T1000 (cell line): ENCODE data around the gene SLX1A.
"Not testable (repeated sequence)": the region's sequence is repeated elsewhere in the genome, so short reads cannot be mapped to it uniquely, and the experiment has no call there.

Experiments used
- DNase-seq: peaks from one replicate; lab custom pipeline; 2025; ENCODE audit warnings: mixed read lengths; lab: John Stamatoyannopoulos, UW

SLX1A gene

DNA sequence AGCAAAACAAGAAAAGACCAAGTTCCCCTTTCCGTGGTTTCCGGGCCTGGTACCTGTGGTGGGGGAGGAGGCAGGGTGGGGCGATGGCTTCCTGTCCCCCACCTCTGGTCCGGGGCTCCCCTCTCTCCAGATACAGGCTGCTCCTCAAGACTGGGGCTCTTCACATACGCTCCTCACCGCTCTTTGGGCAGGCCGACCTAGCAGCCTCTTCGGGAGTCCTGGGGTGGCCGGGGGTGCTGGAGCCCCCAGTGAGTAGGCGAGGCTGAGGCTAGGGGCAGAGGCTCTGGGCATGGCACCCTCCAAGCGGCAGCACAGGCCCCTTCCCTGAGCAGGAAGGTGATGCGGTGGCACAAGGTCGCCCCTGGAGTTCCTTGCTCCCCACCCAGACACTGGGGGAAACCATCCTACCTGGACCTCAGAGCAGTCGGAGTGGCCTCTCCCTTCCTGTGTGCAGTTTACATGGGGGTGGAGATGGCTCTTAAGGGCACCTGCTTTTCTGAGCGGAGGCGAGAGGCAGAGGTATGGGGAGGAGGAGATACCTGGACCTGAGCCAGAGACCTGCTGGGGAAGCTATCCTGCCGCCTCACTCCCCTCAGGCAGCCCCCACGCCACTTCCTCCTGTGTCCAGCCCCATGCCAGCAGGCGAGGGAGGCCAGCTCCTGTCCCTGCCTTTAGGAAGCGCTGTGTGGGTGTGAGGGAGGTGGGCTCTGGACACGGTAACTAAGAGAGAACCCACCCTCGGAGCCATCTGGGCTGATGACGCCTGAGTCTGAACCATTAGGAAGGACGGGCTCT is 9.4 kb upstream of the SLX1A start:
- DNase-seq, result no peak

DNA sequence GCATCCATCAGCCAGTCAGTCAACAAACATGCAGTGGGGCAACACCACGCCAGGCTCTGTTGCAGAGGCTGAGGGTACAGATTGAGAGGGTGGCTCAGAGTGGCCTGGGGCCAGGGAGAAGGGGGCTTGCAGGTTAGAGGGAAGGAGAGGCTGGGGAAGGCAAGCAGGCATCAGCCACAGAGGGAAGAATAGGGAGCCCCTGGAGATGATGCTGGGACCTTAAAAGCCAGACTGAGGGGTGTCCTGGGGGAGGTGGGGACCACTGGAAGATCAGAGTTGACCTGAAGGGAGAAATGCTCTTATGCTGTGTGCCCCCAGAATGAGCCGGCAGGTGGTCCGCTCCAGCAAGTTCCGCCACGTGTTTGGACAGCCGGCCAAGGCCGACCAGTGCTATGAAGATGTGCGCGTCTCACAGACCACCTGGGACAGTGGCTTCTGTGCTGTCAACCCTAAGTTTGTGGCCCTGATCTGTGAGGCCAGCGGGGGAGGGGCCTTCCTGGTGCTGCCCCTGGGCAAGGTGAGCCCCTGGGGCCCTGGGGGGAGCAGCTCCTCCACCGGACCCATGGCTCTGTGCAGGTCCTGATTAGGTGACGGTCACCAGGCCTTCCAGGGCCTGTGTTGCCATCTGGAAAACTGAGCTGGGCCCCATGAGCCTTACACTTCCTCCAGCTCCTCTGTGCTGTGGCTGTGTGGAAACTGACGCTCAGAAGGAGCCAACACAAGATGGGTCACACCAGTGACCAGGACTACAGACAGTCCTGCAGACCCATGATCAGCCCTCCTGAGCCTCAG is 8.6 kb upstream of the SLX1A start:
- no peak for DNase-seq

DNA sequence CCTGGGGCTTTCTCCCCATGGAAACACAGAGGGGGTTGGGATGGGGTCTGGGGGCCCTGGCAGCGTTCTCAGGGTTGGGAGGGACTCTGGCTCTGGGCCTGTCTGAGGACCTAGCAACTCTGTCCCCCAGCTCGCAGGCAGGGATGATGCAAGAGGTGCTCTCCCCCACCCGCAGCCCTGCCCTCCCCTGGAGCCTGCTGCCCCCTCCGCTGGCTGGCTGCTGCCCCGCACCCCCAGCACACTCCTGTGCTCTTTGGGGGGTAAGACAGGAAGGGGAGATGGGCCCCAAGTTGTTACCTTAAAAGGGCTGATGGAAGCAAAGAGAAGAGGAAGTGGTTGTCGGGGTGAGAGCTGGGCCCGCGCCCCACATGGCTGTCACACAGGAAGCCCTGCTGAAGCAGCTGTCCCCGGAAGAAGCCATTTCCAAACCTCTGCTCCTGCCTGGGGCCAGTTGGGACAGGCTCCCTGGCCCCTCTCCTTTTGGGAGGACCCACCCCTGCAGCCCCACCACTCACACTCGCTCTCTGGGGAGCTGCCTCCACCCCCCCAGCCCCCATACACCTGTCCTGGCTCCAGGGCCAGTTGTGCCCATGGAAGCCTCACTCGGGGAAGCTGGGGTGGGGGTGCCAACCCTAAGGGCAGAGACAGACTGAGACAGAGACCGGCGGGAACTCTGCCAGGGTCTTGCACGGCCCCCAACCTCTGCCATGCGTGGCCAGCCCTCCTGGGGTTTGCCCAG is 7.8 kb upstream of the SLX1A start:
- DNase-seq, result no peak

DNA sequence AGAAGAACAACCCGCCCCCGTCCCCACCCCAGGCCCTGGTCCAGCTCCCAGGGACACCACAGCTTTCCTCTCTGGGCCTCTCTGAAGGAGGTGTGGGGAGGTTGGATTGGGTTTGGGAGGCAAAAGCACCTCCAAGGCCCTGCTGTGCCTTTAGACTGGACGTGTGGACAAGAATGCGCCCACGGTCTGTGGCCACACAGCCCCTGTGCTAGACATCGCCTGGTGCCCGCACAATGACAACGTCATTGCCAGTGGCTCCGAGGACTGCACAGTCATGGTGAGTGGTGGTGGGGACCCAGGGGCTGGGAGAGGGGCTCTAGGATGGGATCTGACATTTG is 7.3 kb upstream of the SLX1A start:
- no peak for DNase-seq

DNA sequence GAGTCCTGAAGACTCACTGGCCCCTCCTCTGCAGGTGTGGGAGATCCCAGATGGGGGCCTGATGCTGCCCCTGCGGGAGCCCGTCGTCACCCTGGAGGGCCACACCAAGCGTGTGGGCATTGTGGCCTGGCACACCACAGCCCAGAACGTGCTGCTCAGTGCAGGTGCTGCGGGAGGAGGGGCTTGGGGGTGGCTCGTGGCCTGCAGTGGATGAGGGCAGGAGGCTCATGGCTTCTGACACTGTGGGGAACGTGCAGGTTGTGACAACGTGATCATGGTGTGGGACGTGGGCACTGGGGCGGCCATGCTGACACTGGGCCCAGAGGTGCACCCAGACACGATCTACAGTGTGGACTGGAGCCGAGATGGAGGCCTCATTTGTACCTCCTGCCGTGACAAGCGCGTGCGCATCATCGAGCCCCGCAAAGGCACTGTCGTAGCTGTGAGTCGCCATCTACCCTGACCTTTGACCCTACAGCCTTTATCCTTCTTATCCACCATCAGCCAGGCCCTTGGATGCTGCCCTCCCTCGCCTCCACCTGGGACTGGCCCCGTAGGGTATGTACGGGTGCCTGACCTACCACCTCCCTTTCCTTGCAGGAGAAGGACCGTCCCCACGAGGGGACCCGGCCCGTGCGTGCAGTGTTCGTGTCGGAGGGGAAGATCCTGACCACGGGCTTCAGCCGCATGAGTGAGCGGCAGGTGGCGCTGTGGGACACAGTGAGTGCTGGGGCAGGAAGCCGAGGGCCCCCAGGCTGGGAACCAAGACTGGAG is 6.7 kb upstream of the SLX1A start:
- no peak for DNase-seq

DNA sequence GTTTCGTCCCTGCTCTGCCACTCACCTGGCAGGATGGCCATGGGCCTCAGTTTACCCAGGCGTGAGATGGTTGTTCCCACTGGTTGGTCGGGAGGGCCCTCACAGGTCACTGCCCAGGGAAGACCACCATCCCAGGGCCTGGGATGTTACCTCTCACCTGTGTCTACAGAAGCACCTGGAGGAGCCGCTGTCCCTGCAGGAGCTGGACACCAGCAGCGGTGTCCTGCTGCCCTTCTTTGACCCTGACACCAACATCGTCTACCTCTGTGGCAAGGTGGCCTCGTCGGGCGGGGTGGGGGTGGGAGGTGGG is 6.2 kb upstream of the SLX1A start:
- DNase-seq, result no peak

DNA sequence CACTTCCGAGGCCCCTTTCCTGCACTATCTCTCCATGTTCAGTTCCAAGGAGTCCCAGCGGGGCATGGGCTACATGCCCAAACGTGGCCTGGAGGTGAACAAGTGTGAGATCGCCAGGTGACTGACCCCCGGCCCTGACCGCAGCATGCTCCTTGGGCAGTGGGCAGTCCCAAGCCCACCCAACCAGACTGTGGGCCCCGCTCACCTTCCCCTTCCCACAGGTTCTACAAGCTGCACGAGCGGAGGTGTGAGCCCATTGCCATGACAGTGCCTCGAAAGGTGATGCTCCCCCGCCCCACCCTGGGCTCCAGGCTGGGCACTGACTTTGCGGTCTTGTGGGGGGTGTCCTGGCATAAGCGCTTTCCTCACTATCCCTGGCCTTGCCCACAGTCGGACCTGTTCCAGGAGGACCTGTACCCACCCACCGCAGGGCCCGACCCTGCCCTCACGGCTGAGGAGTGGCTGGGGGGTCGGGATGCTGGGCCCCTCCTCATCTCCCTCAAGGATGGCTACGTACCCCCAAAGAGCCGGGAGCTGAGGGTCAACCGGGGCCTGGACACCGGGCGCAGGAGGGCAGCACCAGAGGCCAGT is 5.6 kb upstream of the SLX1A start:
- DNase-seq, result no peak

DNA sequence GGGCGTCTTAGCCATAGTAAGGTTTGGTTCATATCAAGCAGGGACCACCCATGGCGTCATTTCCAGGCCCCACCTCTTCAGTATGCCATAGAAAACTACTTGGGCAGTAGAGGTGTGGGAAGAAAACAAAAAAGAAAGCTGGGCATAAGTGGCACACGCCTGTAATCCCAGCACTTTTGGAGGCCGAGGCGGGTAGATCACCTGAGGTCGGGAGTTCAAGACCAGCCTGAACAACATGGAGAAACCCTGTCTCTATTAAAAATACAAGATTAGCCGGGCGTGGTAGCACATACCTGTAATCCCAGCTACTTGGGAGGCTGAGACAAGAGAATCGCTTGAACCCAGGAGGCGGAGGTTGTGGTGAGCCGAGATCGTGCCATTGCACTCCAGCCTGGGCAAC is 2.5 kb upstream of the SLX1A start:
- not testable (repeated sequence) for DNase-seq

DNA sequence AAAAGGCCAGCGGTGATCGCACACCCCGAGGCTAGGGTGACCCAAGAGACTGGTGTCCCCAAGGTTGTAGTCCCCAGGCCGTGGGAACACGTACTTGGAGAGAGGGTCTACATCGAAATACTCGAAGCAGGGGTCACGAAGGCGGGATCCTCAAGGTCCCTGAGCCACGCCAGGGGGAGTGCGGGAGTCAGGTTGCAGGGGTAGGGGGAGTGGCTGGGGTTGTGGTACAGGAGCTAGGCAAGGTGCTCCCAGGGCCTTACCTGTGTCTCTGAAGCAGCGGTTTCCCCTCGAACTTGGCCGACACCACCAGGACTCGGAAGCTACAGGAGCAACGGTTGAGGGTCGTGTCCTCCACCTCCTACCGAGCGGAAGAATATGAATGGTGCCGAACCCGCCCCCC is 577 bp upstream of the SLX1A start:
- not testable (repeated sequence) for DNase-seq

DNA sequence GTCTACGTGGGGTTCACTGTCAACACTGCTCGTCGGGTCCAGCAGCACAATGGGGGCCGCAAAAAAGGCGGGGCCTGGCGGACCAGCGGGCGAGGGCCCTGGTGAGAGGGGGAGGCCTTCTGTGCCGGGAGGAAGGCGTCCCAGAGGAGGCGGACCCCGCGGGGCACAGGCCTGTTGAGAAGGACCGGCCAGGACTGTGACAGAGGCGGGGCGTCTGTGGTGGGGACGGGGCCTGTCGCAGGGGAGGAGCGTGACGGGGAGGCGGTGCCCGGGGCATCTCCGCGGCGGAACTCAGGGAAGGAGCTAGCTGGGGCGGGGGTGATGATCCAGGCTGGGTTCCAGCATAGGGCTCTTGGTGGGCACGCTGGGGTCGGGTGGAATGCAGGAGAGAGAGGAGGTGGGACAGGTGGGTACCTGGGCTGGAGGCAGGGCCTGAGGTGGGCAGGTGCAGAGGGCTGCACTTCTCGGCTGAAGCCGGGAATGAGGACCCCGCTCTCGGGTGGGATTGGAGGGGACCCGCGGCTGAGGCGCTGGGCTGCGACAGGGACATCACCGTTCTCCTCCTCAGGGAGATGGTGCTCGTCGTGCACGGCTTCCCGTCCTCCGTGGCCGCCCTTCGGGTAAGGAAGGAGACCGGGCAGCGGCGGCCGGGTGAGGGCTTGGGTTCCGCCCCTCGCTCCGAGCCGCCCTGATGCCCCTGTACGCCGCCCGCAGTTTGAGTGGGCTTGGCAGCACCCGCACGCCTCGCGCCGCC is 674 bp downstream of the SLX1A start:
- DNase-seq, result not testable (repeated sequence)

DNA sequence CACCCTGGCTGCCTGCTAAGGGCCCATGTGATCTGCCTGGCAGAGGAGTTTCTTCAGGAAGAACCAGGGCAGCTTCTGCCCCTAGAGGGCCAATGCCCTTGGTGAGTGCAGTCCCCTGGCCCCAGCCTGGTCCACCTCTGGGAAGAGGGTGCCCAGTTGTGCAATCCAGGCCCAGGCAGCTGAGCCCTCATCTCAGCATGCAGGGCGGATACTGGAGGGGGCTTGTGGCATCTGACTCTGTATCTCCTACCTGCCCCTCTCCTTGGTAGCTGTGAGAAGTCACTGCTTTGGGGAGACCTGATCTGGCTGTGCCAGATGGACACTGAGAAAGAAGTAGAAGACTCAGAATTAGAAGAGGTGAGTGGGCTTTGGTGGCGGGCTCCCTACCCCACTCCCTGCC is 3.3 kb downstream of the SLX1A start:
- not testable (repeated sequence) for DNase-seq

DNA sequence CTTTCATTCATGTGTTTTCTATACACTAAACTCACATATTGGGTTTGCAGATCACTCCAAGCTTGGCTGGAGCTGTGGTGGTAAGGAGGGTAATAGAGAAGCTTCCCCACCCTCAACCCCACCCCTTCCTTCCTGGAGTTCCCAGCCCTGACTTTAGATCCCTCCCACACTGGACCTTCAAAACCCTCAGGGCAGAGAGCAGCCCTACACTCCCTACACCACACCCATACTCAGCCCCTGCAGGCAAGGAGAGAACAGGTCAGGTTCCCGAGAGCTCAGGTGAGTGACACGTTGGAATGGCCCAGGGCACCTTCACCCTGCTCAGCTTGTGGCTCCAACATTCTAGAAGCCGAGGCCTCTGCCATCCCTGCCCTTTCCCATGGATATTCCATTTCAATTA is 5.4 kb downstream of the SLX1A start, which contains the start of gene SULT1A3:
TSS of gene SULT1A3 (plus strand) at position 207 of the 400 bp plus-strand sequence. CDS start 1,474 bp downstream, outside the sequence.
- not testable (repeated sequence) for DNase-seq

DNA sequence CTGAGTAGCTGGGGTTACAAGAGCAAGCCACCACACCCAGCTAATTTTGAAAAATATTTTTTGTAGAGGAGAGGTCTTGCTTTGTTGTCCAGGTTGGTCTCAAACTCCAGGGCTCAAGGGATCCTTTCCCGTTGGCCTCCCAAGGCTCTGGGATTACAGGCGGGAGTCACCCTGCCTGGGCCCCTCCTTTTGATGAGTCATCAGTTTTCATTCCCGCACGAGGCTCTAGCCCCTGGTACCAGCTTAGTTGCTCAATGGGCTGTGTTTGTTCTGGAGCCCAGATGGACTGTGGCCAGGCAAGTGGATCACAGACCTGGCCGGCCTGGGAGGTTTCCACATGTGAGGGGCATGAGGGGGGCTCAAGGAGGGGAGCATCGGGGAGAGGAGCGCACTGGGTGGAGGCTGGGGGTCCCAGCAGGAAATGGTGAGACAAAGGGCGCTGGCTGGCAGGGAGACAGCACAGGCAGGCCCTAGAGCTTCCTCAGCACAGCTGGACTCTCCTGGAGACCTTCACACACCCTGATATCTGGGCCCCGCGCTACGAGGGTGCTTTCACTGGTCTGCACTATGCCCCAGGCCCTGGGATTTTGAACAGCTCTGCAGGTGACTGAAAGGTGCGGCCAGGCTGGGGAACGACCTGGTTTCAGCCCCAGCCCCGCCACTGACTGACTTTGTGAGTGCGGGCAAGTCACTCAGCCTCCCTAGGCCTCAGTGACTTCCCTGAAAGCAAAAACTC is 6.1 kb downstream of the SLX1A start:
- DNase-seq, result not testable (repeated sequence)

DNA sequence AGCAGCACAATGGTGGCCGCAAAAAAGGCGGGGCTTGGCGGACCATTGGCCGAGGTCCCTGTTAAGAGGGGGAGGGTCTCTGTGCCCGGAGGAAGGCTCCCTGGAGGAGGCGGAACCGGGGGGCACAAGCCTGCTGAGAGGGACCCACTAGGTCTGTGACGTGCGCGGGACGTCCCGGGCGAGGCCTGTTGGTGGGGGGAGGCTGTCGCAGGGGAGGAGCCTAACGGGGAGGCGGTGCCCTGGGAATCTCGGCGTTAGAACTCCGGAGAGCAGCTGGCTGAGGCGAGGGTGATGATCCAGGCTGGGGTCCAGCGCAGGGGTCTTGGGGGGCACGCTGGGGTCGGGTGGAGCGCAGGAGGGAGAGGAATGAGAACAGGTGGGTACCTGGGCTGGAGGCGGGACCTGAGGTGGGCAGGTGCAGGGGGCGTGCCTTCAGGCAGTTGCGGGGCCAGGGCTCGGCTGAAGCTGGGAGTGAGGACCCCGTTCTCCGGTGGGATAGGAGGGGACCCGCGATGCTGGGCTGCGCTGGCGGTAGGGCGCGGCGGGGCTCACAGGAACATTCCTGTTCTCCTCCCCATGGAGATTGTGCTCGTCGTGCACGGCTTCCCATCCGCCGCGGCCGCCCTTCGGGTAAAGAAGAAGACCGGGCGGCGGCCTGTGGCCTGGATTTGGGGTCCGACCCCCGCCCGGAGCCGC is 12.0 kb downstream of the SLX1A start:
- DNase-seq, result not testable (repeated sequence)

DNA sequence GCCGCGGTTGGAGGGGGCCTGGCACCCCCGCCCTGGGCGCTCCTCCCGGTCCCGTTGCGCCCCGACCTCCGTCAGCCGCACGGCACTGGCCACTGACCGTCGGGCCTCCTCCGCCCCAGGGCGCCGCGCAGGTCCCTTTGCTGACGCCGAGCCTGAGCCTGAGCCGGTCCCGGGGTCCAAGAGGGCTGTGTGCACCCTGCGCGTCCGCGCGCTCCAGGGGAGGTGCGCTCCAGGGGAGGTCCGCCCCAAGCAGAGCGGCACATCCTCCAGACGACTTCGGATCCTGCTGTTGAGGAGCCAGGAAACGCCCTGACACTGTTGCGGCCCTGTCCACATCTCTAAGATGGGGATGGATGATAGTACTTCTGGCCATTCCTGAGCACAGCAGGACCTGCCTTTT is 12.6 kb downstream of the SLX1A start:
- not testable (repeated sequence) for DNase-seq

DNA sequence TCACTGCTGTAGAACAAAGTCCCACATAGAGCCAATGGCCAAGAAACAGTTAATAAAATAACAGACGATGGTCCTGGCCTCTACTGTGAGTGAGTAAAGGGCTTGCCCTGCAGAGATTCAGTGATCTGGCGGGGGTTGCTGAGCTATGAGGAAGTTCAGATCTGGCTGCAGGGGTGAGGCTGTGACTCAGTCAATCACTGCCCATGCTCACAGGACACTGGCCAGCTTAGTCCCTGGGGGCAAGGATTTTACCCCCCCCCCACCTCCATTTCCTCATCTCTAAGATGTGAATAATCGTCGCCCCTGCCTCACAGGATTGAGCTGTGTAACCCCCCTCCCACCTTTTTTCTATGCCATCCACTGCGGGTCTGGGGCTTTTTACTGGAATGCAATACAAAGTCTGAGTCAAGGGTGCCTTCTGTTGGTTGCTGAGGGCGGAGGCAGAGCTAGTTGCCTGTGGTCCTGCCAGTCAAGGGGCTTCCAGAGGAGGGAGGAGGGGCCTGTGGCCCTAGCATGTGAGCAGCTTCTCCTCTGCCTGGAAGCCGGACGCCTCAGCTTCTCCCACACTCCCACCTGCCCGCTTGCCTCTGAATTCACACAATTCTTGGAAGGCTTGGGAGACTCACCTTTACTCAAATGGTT is 13.5 kb downstream of the SLX1A start:
- not testable (repeated sequence) for DNase-seq

DNA sequence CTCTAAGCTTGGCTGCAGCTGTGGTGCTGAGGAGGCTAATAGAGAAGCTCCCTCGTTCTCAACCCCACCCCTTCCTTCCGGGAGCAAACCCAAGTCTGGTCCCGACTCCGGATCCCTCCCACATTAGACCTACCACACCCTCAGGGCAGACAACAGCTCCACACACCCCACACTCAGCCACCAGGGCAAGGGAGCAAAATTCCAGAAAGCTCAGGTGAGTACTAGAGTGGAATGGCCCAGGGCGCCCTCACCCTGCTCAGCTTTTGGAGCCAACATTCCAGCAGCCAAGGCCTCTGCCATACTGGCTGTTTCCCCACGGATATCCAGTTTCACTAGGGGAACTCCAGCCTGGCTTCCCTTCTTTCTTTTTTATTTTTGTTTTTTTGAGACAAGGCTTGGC is 15.4 kb downstream of the SLX1A start:
- not testable (repeated sequence) for DNase-seq

DNA sequence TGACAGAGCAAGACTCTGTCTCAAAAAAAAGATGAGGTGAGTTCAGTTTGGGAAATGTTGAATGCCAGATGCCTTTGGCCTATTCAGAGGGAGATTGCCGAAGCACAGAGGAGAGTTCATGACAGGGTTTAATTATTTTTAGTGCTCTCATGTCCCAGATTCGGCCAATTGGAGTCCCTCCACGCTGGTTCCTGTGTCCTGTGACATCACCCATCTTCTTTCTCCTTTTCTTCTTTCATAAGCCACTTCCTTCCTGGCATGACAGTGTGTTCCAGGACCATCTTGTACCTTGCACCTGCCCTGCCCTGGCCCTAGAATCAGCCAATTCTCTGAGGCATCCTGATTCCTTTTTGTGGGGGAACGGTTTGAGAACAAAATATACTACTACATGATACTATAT is 17.7 kb downstream of the SLX1A start:
- not testable (repeated sequence) for DNase-seq

DNA sequence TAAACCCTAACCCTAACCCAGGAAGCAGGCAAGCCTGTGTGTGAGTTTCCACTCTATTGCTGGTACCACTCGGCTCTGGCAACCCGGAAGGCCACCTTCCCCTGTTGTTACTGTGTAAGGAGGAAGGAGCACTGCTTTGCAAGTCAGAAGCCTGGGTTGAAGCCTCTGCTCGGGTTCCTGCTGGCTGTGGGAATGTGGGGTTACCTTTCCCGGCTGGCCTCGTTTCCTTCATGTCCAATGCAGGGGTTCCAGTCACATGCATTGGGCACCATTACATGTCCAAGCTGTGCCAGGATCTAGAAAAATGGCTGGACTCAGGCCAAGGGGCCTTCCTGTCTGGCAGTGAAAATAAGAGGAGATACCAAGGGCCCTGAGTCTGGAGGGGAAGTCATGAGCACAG is 23.4 kb downstream of the SLX1A start:
- DNase-seq, result not testable (repeated sequence)
